K562 (cell line): ENCODE measurements around the gene CFL2. TPM values are rescaled to one million over a fixed set of nuclear protein-coding genes. Genes with fewer than 3 reads are reported as not detected.

ENCODE experiments used
- ATAC-seq: fragments of 200-7000 bp; cut with Tn5 transposase; 3 replicates; pipeline ENCODE4 v1.9.1; 2020; ENCODE audit warnings: moderate library complexity
- BruUV-seq: library from RNA; stranded (reverse); fragments of 400-500 nt; replicated peaks from 2 replicates; lab custom pipeline; 2021; lab: Mats Ljungman, UMichigan
- CTCF ChIA-PET: fragments of 300-600 bp; formaldehyde crosslinking; extraction: SDS; loops from one replicate; lab custom pipeline; 2021; ENCODE audit warnings: low intra/inter-chr PET ratio; lab: Yijun Ruan, JAX
- POLR2A ChIA-PET: fragments of 300-600, 350-650 bp; sonication (Branson Sonifier 250); formaldehyde crosslinking; extraction: SDS; loops from one replicate; lab custom pipeline; 2021; ENCODE audit warnings: antibody characterized with exemption, inconsistent platforms; lab: Yijun Ruan, JAX
- DNase-seq, 4 experiments: peaks; one replicate each; pipeline versions ENCODE4 v3.0.0 to v3.0.0-alpha.2; 2011 to 2018; ENCODE audit warnings: low spot score in 3 of 4, mixed read lengths in 3 of 4; ENCODE audit errors: extremely low read depth in 1 of 4
- FAIRE-seq: peaks from 2 replicates; lab custom pipeline; 2011; peaks lifted over from hg19 to GRCh38; lab: Jason Lieb, UNC
- H2AFZ ChIP-seq: 2 replicates; pipeline ENCODE4 v1.6.0; 2011; ENCODE audit warnings: low read depth, low read length, control low read depth, inconsistent platforms
- H3K27ac ChIP-seq: fragments of 200-600 bp; 3 replicates; pipeline ENCODE4 v1.8.0; 2011; ENCODE audit warnings: low read depth, mild to moderate bottlenecking, control low read depth, inconsistent platforms, low read length, moderate library complexity, mixed read lengths; ENCODE audit errors: extremely low read depth
- H3K27me3 ChIP-seq, 2 experiments: fragments of 300-600 bp in 1 of 2; 2 replicates in 1 of 2; 3 replicates in 1 of 2; pipeline versions ENCODE4 v1.6.0 to v1.8.0; 2011; ENCODE audit warnings: inconsistent platforms in 2 of 2, low read length in 2 of 2, mild to moderate bottlenecking in 1 of 2, mixed read lengths in 1 of 2, moderate library complexity in 1 of 2; ENCODE audit not compliant: control insufficient read depth in 2 of 2, insufficient read depth in 2 of 2
- H3K36me3 ChIP-seq: fragments of 300-600 bp; 3 replicates; pipeline ENCODE4 v1.8.0; 2011; ENCODE audit warnings: mild to moderate bottlenecking, low read length, inconsistent platforms; ENCODE audit not compliant: control insufficient read depth, insufficient read depth
- H3K4me1 ChIP-seq, 2 experiments: fragments of 200-600 bp in 1 of 2; replicated peaks in 1 of 2; 2 replicates in 1 of 2; 3 replicates in 1 of 2; pipeline versions ENCODE4 v1.5.1 to v1.8.0; 2011; ENCODE audit warnings: inconsistent platforms in 2 of 2, low read length in 2 of 2, mild to moderate bottlenecking in 1 of 2, mixed read lengths in 1 of 2, moderate library complexity in 1 of 2; ENCODE audit not compliant: control insufficient read depth in 2 of 2, insufficient read depth in 2 of 2
- H3K4me2 ChIP-seq: 2 replicates; pipeline ENCODE4 v1.6.1; 2011; ENCODE audit warnings: low read length, control low read depth, inconsistent platforms, mixed read lengths; ENCODE audit not compliant: insufficient read depth
- H3K4me3 ChIP-seq: fragments of 200-600 bp; sonication (generic), shearing (Covaris generic); 2 replicates; pipeline ENCODE4 v1.5.1; 2016; ENCODE audit warnings: control low read depth, inconsistent platforms
- H3K79me2 ChIP-seq: fragments of 200-600 bp; 3 replicates; pipeline ENCODE4 v1.8.0; 2011; ENCODE audit warnings: low read length, inconsistent platforms; ENCODE audit not compliant: control insufficient read depth, insufficient read depth
- H3K9ac ChIP-seq, 2 experiments: 2 replicates each; pipeline versions ENCODE4 v1.6.0 to v1.6.1; 2011; ENCODE audit warnings: low read depth in 2 of 2, low read length in 2 of 2, control low read depth in 1 of 2, inconsistent platforms in 1 of 2, mild to moderate bottlenecking in 1 of 2, mixed read lengths in 1 of 2; ENCODE audit not compliant: insufficient read depth in 1 of 2
- H3K9me1 ChIP-seq: one replicate; pipeline ENCODE4 v1.6.0; 2011; ENCODE audit warnings: inconsistent platforms, mild to moderate bottlenecking, low read length, moderate library complexity; ENCODE audit not compliant: control insufficient read depth, insufficient read depth
- H3K9me3 ChIP-seq: replicated peaks from 2 replicates; pipeline ENCODE4 v1.5.1; 2011; ENCODE audit warnings: low read depth, low read length, inconsistent platforms; ENCODE audit not compliant: control insufficient read depth, insufficient read depth
- H4K20me1 ChIP-seq: replicated peaks from 2 replicates; pipeline ENCODE4 v1.6.1; 2011; ENCODE audit warnings: low read length, inconsistent platforms, mixed read lengths; ENCODE audit not compliant: control insufficient read depth, insufficient read depth
- ARID3B ChIP-seq: fragments of 250-450 bp; sonication (Bioruptor Pico); IDR thresholded peaks from 2 replicates; pipeline ENCODE4 v1.4.0; 2020; ENCODE audit warnings: borderline replicate concordance
- ATF7 ChIP-seq: fragments of 450-650 bp; IDR thresholded peaks from 2 replicates; pipeline ENCODE4 v1.7.1; 2014; ENCODE audit warnings: mild to moderate bottlenecking, moderate library complexity
- GABPA ChIP-seq: fragments of 200-800 bp; sonication (Bioruptor generic); conservative IDR thresholded peaks from 2 replicates; pipeline ENCODE4 v1.6.1; 2016; ENCODE audit warnings: low read depth, missing genetic modification characterization, missing compliant biosample characterization
- KAT2B ChIP-seq: IDR thresholded peaks from one replicate; pipeline ENCODE4 v1.6.1; 2012; ENCODE audit warnings: low read depth, mild to moderate bottlenecking, control low read depth, inconsistent platforms, low read length, moderate library complexity
- LARP7 ChIP-seq: fragments of 450-650 bp; IDR thresholded peaks from 2 replicates; pipeline ENCODE4 v1.6.1; 2016
- MCM2 ChIP-seq: fragments of 450-650 bp; IDR thresholded peaks from 2 replicates; pipeline ENCODE4 v1.6.1; 2017; ENCODE audit warnings: low read depth, mild to moderate bottlenecking
- MCM7 ChIP-seq, 2 experiments: fragments of 450-650 bp; IDR thresholded peaks; 2 replicates each; pipeline ENCODE4 v1.6.1; 2016 to 2018
- MNT ChIP-seq, 2 experiments: fragments of 450-650 bp; conservative IDR thresholded peaks; 2 replicates each; pipeline ENCODE4 v1.6.1; 2017; ENCODE audit warnings: mild to moderate bottlenecking in 2 of 2, moderate library complexity in 2 of 2
- OTX1 ChIP-seq: fragments of 450-650 bp; formaldehyde crosslinking; IDR thresholded peaks from 2 replicates; pipeline ENCODE4 v1.4.0; 2022; ENCODE audit warnings: mild to moderate bottlenecking
- RBM17 ChIP-seq: fragments of 200-400 bp; formaldehyde crosslinking; IDR thresholded peaks from 2 replicates; pipeline ENCODE4 v1.6.1; 2017; ENCODE audit warnings: low read depth, mild to moderate bottlenecking, low read length, borderline replicate concordance
- RUNX1 ChIP-seq: sonication (generic); IDR thresholded peaks from 2 replicates; pipeline ENCODE4 v1.6.1; 2016; ENCODE audit warnings: antibody characterized with exemption, low read depth
- SPI1 ChIP-seq: IDR thresholded peaks from 2 replicates; pipeline ENCODE4 v1.6.1; 2011; ENCODE audit warnings: low read depth, low read length, control low read depth, borderline replicate concordance
- TCF15 ChIP-seq: fragments of 250-450 bp; sonication (Bioruptor Pico); IDR thresholded peaks from 2 replicates; pipeline ENCODE4 v1.8.0; 2022; ENCODE audit warnings: moderate library complexity, mild to moderate bottlenecking, inconsistent platforms
- TCF7 ChIP-seq: sonication (generic); IDR thresholded peaks from 2 replicates; pipeline ENCODE4 v1.6.1; 2016; ENCODE audit warnings: antibody characterized with exemption, borderline replicate concordance
- THRA ChIP-seq: fragments of 450-650 bp; IDR thresholded peaks from 2 replicates; pipeline ENCODE4 v1.6.1; 2017; ENCODE audit warnings: mild to moderate bottlenecking, moderate library complexity
- THRAP3 ChIP-seq: fragments of 450-650 bp; IDR thresholded peaks from 2 replicates; pipeline ENCODE4 v1.6.1; 2016; ENCODE audit warnings: mild to moderate bottlenecking, inconsistent platforms, borderline replicate concordance
- WHSC1 ChIP-seq: IDR thresholded peaks from one replicate; pipeline ENCODE4 v1.6.1; 2012; ENCODE audit warnings: low read length, control low read depth, inconsistent platforms
- ZFP30 ChIP-seq: fragments of 250-450 bp; sonication (Bioruptor Pico); IDR thresholded peaks from 2 replicates; pipeline ENCODE4 v1.8.0; 2022; ENCODE audit warnings: moderate library complexity, mild to moderate bottlenecking, inconsistent platforms, borderline replicate concordance
- ZNF41 ChIP-seq: fragments of 250-450 bp; sonication (Bioruptor Pico); conservative IDR thresholded peaks from 2 replicates; pipeline ENCODE4 v1.4.0; 2020; ENCODE audit warnings: mild to moderate bottlenecking
- WGBS: fragments of 100-300 bp; shearing (Covaris generic); methylation state at CpG from one replicate; pipeline ENCODE4 v1.1.6; 2016; ENCODE audit warnings: low coverage, mixed read lengths; ENCODE audit not compliant: insufficient coverage; ENCODE audit errors: missing lambda C conversion rate; 5-methylcytosine and 5-hydroxymethylcytosine counted together
- in situ Hi-C: fragments of 300-500 bp; cut with MboI; formaldehyde crosslinking; loops from 4 replicates; pipeline ENCODE4 v1.15.0; 2018; ENCODE audit warnings: inconsistent platforms, mixed read lengths
- intact Hi-C: fragments of 100-400 bp; cut with micrococcal nuclease; formaldehyde crosslinking; loops from 2 replicates; pipeline ENCODE4 v1.14.2; 2022
- polyA plus RNA-seq, 8 experiments: library from polyadenylated mRNA; depleted of rRNA in 4 of 8; stranded (reverse) in 5 of 8; unstranded in 3 of 8; fragments of >200 nt; fragmentation: Nextera tagmentation in 2 of 8; fragmentation: Illumina TruSeq in 1 of 8; extraction: Ambion mirVana in 2 of 8; extraction: Trizol in 1 of 8; gene quantifications; 2 replicates each; pipeline versions ENCODE4 v1.2.1 to v1.2.3, GENCODE V29; 2011 to 2014; ENCODE audit warnings: inconsistent platforms in 1 of 8, missing spikeins in 1 of 8
- total RNA-seq, 7 experiments: library from RNA; depleted of rRNA in 6 of 7; stranded (reverse); fragments of >200 nt in 6 of 7; fragmentation: Illumina TruSeq in 2 of 7; extraction: Trizol in 2 of 7; gene quantifications; 2 replicates each; pipeline versions ENCODE4 v1.2.1 to v1.2.3, GENCODE V29; 2011 to 2021; ENCODE audit warnings: low replicate concordance in 1 of 7

Gene CFL2
- total and polyA plus RNA-seq, 9 of the 15 experiments (the other 6 are each of a cell fraction or from before 2014, with no cell fraction given) = 2.0 to 12.7 (median 5.1) TPM

GRCh38 chr14:34678735-34679134 lies 35.7 kb downstream of the CFL2 start (continued):
- TF ChIP-seq OTX1 (CRISPR knock-in tag) = no peak
- no peak for TF ChIP-seq WHSC1
- no peak for TF ChIP-seq RUNX1
- no peak for TF ChIP-seq SPI1
- TF ChIP-seq, all 486 proteins: peak for 0

GRCh38 chr14:34678306-34678705 lies 36.1 kb downstream of the CFL2 start:
- CTCF ChIA-PET = no interaction called here
- Histone ChIP-seq H3K36me3 (no peaks in the 10 kb centered on the region), H3K27me3 (no peaks in the 10 kb centered on the region), H4K20me1 (no peaks in the 10 kb centered on the region), H3K9me3 (no peaks in the 10 kb centered on the region), H3K4me1 (peaks cover 0 to 6% of the 10 kb centered on the region in 2 experiments; a peak in 2 of 5 replicates), H3K4me2 (no peak overlapping the region), H3K4me3 (no peak overlapping the region), H3K9me1 (no peaks in the 10 kb centered on the region), H2AFZ (peak overlapping the region; percentile 59), H3K79me2 (no peaks in the 10 kb centered on the region), H3K27ac (no peak overlapping the region), H3K9ac (no peak overlapping the region)
- BruUV-seq = no TSS peak
- in situ Hi-C loops (loop anchor here (10.0 kb wide), 1 partner anchor 726 kb away; the partner anchor contains the start of gene NFKBIA), intact Hi-C loops (no loop called here)
- ATAC-seq (no peak), DNase-seq (no peak), FAIRE-seq (no peak)
- WGBS = 60% methylated on average over 7 of the region's 7 CpGs
- POLR2A ChIA-PET = no interaction called here
- TF ChIP-seq LARP7 (no peak), MNT (conservative IDR thresholded peaks at IDR 0.05) (no peak), ATF7 (no peak), TCF7 (no peak), MCM7 (IDR thresholded peaks at IDR 0.05) (no peak), GABPA (no peak), MCM2 (no peak), THRA (no peak), ZNF41 (CRISPR knock-in tag) (no peak), KAT2B (no peak), TCF15 (CRISPR knock-in tag) (no peak), THRAP3 (no peak), ARID3B (CRISPR knock-in tag) (no peak), RUNX1 (no peak), RBM17 (no peak), ZFP30 (CRISPR knock-in tag) (no peak)
